GM19372 (cell line): ENCODE data around the gene RCL1.

ENCODE experiments used
- ATAC-seq: cut with Tn5 transposase; IDR thresholded peaks from one replicate; pipeline ENCODE4 v1.9.1; 2021; ENCODE audit warnings: mild to moderate bottlenecking, low read depth, moderate library complexity; ENCODE audit not compliant: unreplicated experiment

Gene RCL1

DNA sequence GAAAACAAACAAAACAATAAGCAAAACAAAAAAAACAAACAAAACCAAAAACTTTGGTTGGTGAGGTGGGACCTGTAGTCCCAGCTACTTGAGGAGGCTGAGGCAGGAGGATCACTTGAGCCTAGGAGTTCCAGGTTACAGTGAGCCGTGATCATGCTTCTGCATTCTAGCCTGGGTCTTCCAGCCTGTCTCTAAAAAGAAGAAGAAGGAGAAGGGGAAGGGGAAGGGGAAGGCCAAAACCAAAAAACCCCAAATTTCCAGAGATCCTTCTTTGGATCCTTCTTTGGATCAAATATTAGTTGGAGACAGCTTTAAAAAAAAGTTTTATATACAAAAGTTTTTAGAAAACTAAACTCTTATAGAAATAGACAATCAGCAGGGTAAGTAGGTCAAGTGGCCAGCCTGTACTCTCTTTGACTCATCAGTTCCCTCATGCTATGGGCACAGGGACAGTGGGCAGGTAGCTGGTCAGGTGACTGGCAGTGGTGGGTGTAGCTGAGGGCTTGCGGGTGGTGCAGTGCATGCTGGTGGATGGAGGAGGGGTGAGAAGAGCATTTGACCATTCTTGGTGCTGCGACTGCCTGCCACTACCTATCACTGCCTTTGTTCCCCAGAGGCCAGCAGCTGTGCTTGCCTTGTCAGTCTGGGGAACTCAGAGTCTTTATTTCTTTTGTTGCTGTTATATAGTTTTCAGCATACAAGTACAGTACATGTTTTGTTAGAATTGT is 12.6 kb downstream of the RCL1 start:
- no peak for ATAC-seq

DNA sequence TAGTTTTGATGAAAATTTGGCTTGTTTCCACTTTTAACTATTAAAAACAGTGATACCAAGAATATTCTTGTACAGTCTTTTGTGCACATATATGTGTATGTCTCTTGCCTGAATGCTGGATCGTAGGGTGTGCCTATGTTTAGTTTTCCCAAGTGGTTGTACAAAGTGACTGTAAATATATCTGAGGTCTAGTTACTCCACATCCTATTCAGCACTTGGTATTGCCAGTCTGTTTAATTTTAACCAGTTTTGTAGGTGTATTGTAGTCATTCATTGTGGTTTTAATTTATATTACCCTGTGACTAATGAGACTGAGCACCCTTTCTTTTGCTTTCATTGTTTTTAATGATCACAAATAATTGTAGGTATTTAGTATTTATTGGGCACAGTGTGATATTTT is 17.8 kb downstream of the RCL1 start:
- ATAC-seq, result no peak

DNA sequence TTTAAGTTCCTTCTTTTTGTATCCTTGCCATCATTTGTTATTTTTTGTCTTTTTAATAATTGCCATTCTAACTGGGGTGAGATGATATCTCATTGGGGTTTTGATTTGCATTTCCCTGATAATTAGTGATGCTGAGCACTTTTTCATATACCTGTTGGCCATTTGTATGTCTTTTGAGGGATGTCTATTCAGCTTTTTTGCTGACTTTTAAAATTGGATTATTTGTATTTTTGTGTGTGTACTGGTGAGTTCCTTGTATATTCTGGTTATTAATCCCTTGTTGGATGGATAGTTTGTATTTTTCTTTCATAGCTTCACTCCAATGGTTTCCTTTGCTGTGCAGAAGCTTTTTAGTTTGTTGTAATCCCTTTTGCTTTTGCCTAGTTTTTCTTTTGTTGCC is 19.1 kb downstream of the RCL1 start:
- no peak for ATAC-seq

DNA sequence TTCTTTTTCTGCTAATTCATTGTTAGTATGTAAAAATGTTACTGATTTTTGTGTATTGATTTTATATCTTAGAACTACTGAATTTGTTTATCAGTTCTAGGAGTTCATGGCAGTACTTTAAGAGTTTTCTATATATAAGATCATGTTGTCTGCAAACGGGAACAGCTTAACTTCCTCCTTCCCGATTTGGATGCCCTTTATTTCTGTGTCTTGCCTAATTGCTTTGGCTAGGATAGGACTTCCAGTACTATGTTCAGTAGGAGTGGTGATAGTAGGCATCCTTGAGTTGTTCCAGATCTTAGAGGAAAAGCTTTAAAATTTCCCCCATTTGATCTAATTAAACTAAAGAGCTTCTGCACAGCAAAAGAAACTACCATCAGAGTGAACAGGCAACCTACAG is 20.1 kb downstream of the RCL1 start:
- no peak for ATAC-seq

DNA sequence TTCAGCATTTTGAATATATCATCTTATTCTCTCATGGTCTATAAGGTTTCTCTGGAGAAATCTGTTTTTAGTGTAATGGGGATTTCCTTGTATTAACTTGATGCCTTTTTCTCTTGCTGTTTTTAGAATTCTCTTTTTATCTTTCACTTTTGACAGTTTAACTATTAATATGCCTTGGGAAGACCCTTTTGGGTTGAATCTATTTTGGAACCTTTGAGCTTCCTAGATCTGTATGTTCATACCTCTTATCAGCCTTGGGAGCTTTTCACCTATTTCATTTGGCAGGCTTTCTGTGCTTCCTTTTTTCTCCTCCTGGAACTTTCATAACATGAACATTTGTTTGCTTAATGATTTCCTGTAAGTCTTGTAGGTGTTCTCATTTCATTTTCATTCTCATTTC is 22.2 kb downstream of the RCL1 start:
- peak; percentile 54 for ATAC-seq

DNA sequence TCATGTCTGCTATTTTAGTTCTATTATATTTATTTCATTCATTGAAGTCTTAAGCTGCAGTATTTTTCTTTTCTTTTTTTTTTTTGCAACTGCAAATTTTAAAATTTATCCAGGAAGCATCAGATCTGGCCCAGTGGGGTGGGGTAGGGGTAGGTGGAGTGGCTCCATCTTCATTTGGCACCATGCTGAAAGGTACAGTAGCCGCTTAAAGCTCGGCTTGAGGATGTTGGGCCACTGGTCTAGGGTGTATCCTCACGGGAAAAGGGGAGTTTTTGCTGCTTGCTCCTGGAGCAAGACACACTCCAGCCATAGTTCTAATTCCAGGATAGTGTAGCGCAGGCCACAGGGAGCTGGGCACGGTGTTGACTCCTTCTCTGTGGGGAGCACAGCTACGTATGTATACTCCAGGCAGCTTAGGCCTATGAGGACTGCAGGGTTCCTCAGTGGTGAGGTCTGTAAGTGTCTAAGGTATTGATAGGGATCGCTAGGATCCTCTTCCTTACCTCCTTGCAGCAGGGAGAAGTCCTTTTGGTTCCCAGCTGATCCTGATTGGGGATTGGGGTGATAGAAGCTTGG is 22.7 kb downstream of the RCL1 start:
- ATAC-seq, result peak; percentile 28

DNA sequence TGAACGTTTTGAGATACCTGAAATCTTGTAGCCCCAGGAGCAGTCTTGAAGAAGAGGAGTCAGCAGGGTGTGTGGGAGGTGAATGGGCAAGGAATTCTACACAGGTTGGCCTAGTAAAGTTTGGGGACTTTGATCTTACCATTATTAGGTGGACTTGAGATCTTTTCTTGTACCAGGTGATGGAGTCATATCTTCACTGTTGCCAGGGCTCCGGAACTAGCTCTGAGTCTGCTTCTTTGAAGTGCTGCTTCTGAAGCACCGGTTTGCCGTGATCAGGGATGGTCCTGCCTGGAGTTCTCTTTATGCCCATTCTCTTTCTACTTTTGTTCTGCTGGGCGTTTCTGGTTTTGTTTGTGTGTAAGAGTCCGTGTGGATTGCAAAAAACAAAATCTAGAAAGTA is 27.4 kb downstream of the RCL1 start:
- ATAC-seq, result no peak

DNA sequence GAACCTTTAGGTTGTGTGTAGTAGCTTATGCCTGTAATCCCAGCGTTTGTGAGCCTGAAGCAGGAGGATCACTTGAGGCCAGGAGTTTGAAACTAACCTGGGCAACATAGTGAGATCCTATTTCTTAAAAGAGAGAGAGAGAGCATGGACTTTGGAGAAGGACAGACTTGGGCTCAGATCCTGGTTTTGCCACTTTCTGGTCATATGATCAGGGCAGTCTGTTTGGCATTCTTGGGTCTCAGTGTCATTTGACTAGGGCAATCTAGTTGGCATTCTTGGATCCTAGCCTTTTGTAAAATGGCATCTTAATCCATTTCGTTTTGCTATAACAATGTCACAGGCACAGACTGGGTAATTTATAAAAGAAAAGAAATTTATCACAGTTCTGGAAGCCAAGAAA is 28.4 kb downstream of the RCL1 start:
- no peak for ATAC-seq

DNA sequence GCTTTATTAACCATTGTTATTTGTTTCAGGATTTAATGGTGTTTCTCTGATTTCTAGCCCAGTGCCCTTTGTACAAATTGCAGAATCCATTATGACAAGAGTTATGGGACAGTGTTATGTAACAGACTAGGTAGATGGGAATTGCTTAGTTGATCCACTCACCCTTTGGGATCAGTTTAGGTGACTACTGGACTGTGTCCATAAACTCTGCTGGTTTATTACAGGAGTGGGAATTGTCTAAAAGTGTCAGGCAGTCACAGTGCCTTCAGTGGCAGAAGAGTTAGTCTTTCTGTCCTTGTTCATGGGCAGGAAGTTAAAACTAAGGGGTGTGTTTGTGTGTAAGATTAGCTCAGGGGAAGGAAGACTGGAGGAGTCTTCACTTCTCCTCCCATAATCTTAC is 29.3 kb downstream of the RCL1 start:
- ATAC-seq, result no peak

DNA sequence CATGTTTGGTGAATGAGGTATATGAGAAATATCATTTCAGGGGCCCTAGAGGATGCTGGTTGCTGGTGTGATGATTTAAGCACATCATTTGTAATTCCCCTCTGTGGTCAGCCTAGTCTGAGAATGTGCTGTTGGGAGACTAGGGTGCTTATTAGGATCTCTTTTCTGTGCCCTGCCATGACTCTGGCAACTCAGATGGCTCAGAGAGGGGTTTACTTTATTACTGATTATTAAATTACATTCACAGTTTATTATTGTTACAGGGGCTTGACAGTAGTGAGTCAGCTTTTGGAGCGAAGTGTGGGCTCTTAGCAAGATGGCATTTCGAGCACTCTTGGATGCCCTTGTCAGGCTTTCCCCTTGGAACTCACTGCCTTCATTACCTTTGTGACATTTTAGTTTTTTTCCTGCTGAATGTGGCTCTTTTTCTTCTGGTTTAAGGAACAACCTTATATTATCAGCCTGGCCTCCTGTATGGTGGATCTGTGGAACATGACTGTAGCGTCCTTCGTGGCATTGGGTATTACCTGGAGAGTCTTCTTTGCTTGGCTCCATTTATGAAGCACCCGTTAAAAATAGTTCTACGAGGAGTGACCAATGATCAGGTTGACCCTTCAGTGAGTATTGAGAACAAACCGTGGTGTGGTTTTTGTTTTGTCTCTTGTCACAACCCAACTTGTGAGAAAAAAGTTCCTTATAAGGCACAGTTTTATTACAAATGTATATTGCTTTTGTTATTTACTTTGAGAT is 33.8 kb downstream of the RCL1 start:
- no peak for ATAC-seq

DNA sequence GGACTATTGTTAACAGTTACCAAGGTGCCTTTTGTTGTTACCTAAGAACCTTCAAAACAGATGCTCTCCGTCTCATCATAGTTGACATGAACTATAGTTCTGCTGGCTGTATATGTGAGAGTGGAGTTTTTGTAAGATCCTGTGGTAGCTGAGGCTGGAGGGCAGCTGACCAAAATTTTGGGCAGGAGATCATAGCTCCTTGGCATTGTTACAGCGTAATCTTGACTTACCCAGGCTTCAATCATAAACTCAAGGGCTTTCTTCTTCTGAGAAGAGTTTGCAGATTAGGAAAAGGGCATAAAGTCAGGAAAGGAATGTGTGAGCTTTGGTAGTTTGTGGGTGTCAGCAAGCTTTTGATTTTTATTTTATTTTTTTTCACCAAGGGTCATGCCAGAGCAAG is 34.5 kb downstream of the RCL1 start:
- ATAC-seq, result no peak

DNA sequence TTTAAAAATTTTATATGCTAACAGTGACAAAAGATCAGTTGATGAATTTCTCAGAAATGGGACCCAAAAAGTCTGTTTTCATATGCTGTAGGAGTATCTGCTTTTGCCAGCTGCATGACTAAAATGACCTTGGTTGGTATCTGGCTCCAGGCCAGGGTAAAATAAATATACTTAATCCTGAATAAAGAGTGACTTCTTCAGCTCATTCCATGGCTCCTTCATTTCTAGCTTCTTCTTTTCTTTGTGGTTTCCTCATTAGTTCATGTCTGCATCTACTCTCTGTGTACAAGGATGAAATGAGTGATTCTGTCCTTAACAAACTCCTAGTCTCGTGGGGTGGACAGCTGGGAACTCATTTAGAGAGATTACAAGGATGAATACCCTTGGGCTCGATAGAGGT is 36.0 kb downstream of the RCL1 start:
- no peak for ATAC-seq

DNA sequence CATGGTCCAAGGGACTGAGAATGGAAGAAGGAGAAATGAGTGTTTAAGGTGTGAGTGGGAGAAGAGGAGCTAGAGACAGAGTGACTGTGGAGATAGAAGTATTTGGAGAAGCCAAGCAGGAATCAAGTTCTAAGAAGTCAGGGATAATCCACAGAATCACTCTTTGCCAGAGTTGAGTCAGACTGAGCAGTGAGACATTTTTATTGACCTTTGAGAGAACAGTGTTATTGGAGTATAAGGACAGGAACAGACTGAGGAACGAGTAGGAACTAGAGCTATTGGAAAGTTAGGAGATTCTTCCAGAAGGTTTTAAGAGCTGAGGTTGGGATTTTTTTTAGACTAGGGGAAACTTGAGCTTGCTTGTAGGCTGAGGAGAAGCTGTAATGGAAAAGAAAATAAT is 37.2 kb downstream of the RCL1 start:
- no peak for ATAC-seq

DNA sequence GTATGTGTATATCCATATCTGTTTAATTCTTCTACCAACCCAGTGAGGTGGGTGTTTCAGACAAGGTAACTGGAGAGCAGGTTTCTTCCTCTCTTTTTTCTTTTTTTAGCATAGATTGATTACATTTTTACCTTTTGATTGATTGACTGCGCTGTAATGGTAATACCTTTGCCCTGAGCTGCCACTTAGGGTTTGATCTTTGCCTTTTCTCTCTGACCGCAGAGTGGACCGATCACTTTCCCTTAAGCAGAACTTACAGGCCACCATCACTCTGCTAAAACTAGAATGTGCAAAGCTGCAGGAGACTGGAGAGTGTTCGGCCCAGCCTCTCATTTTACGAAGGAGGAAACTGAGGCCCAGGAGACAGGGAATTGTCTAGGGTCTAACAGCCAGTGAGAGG is 38.0 kb downstream of the RCL1 start:
- ATAC-seq, result no peak

DNA sequence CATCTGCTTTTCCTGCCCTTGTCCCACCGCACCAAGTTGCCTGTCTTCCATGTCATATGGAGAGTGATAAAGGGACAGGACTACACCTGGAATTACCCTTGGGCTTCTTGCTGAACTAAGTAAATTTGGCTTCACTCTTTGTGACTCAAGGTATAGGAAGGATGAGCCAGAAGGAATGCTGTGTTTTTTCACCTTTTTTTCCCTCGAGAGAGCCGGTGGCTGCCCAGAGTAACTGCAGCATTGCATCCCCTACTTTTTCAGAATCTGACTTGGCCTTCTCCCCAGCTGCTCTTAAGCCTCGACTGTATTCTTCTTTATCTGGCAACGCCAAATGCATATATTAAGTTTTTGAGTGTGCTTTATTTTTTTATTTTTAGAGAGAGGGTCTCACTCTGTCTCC is 38.4 kb downstream of the RCL1 start:
- no peak for ATAC-seq

DNA sequence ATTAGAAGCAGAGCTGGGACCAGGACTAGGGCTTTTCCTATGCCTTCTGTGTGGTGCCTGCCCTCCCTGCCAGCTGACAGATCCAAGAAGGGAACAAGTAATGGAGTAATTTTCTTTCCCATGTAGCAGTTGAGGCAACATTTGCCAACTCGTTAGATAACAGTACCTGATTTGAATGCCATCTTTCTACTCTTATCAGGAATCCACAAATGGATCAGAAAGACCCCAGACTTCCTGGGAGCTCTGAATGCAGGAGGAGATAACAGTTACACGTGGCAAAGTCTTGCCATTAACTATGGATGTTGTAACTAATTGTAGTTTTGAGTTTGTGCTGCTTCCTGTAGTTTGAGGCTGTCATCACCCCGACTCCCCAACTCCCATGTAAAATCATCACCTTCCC is 39.2 kb downstream of the RCL1 start:
- ATAC-seq, result no peak

DNA sequence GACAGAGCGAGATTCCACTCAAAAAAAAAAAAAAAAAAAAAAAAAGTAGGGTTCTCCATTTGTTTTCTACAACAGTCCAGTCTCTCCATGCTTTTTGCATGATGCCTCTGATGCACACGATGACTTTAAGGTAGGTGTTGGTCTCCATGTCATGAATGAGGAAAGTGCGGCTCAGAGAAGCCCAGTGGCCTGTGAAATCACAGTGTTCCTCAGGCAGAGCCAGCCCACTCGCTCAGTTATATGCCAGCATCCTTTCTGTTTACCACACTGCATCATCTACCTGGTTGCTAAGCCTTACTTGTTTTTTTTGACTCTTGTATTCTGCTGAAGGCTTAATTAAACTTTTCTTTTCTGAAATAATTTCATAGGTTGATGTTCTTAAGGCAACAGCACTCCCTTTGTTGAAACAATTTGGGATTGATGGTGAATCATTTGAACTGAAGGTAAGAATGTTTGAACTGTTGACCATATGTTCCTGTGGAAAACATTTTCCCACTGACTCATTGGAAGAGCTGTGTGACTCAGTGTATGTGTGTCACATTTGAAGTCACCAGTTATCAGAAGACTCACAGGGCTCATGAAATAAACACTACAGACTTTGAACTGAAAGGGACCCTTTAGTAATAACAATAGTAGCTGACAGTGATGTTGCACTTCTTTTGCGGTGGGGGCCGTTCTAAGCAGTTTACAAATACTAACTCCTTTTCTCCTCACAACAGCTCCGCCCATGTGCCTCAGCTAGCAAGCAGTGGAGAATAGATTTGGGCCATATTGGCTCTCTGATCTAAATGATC is 40.2 kb downstream of the RCL1 start:
- no peak for ATAC-seq

DNA sequence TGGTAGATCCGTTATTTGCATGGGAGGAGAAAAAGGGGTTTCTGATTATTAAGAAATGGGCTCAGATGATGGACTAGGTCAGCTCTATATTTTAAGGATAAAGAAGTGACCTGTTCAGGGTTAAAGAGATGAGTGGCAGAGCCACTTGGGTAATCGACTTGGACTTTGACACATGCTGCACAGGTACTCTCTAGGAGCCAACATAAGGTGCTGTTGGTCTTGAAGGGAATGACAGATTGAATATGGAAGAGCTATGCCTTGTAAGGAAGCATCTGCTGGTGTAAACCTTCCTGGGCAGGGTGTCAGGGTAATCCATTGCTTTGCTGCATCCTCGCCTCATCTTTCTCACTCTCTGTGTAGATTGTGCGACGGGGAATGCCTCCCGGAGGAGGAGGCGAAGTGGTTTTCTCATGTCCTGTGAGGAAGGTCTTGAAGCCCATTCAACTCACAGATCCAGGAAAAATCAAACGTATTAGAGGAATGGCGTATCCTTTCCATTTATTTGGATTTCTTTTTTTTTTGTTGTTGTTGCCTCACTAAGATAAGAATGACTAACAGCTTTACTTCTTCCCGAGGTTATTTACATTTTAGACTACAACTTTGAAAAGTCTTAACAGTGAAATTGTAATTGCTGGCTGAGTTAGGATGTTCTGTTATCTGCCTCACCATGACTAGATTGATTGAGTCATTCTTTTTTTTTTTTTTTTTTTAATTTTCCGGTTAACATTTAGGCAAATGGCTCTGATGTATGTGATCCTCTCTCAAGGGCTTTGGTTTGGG is 41.2 kb downstream of the RCL1 start:
- ATAC-seq, result no peak

DNA sequence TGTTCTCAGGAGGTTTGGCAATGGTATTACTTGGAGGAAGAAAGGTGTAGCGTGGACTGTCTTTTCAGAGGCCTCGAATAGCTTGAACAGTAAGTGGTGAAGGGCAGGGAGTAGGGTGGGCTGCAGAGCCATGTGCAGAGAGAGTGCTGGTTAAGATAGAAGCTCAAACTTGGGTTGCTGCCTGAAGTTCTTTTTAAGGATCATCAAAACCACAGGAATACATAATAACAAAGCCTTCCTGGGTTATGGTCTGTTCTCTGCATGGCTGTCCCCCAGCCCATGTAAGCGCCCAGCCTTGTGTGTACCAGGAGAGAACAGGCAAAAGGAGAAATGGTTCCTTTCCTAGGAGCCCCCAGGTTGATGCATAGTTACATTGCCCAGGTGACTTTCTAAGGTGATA is 43.9 kb downstream of the RCL1 start:
- ATAC-seq, result no peak
